Sigmoid colon (tissue), 7 donors: Measurements from ENCODE around the gene INTS2. TPM values are rescaled to one million over a fixed set of nuclear protein-coding genes. Genes with fewer than 3 reads are reported as not detected.
A peak's percentile ranks its signal among the peaks of the same experiment; 100 is the strongest.

ENCODE experiments used
- DNase-seq: peaks from one replicate; pipeline ENCODE4 v3.0.0-alpha.2; 2019
- H3K27ac ChIP-seq, 4 donors: fragments of 200-600 bp; sonication (generic); one replicate each; pipeline ENCODE4 v1.5.1; 2016 to 2019; ENCODE audit warnings: mild to moderate bottlenecking in 1 of 4
- H3K27me3 ChIP-seq, 3 donors: fragments of 200-600 bp; sonication (generic); one replicate each; pipeline ENCODE4 v1.5.1; 2019; ENCODE audit warnings: mild to moderate bottlenecking in 1 of 3
- H3K36me3 ChIP-seq, 4 donors: fragments of 200-600 bp; sonication (generic); one replicate each; pipeline ENCODE4 v1.5.1; 2016 to 2019
- H3K4me1 ChIP-seq, 4 donors: fragments of 200-600 bp; sonication (generic); one replicate each; pipeline ENCODE4 v1.5.1; 2017 to 2019
- H3K4me3 ChIP-seq, 4 donors: fragments of 200-600 bp; sonication (generic); one replicate each; pipeline ENCODE4 v1.5.1; 2017 to 2019; ENCODE audit warnings: mild to moderate bottlenecking in 2 of 4, moderate library complexity in 1 of 4
- H3K9me3 ChIP-seq, 4 donors: fragments of 200-600 bp in 3 of 4; sonication (generic) in 3 of 4; one replicate each; pipeline versions ENCODE4 v1.5.1 to v1.6.1; 2013 to 2019
- CTCF ChIP-seq, 4 experiments: fragments of 450-650 bp in 3 of 4; fragments of 200-600 bp in 1 of 4; IDR thresholded peaks; one replicate each; pipeline ENCODE4 v1.5.1; 2016 to 2019; ENCODE audit warnings: antibody characterized with exemption in 4 of 4, mild to moderate bottlenecking in 3 of 4, moderate library complexity in 2 of 4
- EP300 ChIP-seq, 4 donors: sonication (generic); formaldehyde crosslinking; IDR thresholded peaks; one replicate each; pipeline ENCODE4 v1.6.1; 2017; ENCODE audit warnings: antibody characterized with exemption in 4 of 4
- POLR2A ChIP-seq, 2 donors: fragments of 450-650 bp; IDR thresholded peaks; one replicate each; pipeline ENCODE4 v1.6.1; 2016; ENCODE audit warnings: antibody characterized with exemption in 2 of 2, mild to moderate bottlenecking in 2 of 2, moderate library complexity in 2 of 2
- POLR2AphosphoS5 ChIP-seq, 4 donors: sonication (generic); formaldehyde crosslinking; IDR thresholded peaks; one replicate each; pipeline ENCODE4 v1.6.1; 2017; ENCODE audit warnings: antibody characterized with exemption in 4 of 4
- WGBS, 2 donors: extraction: QIAGEN DNeasy Blood & Tissue Kit; methylation state at CpG; one replicate each; pipeline ENCODE4 v1.1.7; 2013; 5-methylcytosine and 5-hydroxymethylcytosine counted together
- intact Hi-C: fragments of 100-400 bp; cut with DNase I; formaldehyde crosslinking; loops from one replicate; pipeline ENCODE4 v1.15.1; 2023
- polyA plus RNA-seq, 3 donors: library from polyadenylated mRNA; stranded (reverse); fragments of 200-250 nt; gene quantifications; one replicate each; pipeline ENCODE4 v1.2.3, GENCODE V29; 2013
- total RNA-seq, 4 donors: library from RNA; depleted of rRNA; stranded (reverse); fragments of >200 nt; gene quantifications; one replicate each; pipeline ENCODE4 v1.1.0, GENCODE V29; 2016
- donor health status: healthy with polysubstance abuse.
- donor health status: Bipolar disorder and iron deficiency.
- donor health status: healthy.

Gene INTS2
- total and polyA plus RNA-seq, 7 donors: 0.60 to 15.3 (median 7.2) TPM

DNA sequence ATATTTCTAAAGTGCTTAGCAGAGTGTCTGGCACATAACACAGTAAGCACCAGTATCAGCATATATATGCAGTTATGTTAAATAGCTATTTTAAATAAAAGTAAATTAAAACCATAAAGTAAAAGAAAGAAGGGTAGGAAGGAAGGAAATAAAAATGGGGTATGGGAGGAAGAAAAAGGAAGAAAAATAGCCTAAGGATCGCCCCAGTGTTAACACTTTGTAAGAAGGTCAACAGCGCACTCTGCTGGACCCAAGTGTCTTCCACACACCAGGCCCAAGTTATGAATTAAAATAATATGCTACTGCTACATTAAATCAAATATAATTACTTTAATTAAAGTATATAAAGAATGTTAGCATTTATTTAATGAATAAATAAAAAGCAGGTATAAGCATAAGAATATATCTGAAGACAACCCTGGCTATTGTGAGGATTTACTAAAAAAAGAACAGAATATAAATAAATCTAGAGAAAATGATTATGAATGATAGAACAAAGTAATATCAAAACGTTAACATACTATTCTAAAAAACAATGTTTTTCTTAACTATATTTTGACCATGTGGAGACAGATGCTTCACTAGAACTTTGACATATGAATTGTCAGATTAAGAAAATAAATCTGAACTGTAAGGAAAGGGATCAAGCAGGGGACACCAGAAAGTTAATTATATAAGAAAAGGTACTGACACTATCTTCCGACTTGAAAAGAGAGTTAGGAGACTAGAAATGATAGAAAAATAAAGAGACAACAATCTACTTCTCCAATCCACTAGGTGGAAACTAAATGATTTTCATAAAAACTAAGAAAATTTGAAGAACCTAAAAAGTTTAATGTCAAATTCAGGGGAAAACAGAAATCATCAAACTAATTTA, 90.4 kb downstream of the INTS2 start:
- intact Hi-C loops: loop anchor here (5.0 kb wide), 1 partner anchor 425 kb away; no protein-coding TSS in a partner anchor
- TF ChIP-seq POLR2AphosphoS5 (IDR thresholded peaks at IDR 0.05) (no peak), CTCF (IDR thresholded peaks at IDR 0.05) (peak in 3 of 4 experiments; percentile 9 to 34 (median 33))
- H3K27ac ChIP-seq: no peak overlapping the region
- no peaks in the 10 kb centered on the region for H3K27me3 ChIP-seq
- H3K4me1 ChIP-seq: no peaks in the 10 kb centered on the region
- WGBS, 2 donors: 60 to 64% methylated on average over 4 of the region's 4 CpGs
- no peak overlapping the region for H3K4me3 ChIP-seq
- H3K9me3 ChIP-seq: no peaks in the 10 kb centered on the region
- no peak for DNase-seq
- no peaks in the 10 kb centered on the region for H3K36me3 ChIP-seq

DNA sequence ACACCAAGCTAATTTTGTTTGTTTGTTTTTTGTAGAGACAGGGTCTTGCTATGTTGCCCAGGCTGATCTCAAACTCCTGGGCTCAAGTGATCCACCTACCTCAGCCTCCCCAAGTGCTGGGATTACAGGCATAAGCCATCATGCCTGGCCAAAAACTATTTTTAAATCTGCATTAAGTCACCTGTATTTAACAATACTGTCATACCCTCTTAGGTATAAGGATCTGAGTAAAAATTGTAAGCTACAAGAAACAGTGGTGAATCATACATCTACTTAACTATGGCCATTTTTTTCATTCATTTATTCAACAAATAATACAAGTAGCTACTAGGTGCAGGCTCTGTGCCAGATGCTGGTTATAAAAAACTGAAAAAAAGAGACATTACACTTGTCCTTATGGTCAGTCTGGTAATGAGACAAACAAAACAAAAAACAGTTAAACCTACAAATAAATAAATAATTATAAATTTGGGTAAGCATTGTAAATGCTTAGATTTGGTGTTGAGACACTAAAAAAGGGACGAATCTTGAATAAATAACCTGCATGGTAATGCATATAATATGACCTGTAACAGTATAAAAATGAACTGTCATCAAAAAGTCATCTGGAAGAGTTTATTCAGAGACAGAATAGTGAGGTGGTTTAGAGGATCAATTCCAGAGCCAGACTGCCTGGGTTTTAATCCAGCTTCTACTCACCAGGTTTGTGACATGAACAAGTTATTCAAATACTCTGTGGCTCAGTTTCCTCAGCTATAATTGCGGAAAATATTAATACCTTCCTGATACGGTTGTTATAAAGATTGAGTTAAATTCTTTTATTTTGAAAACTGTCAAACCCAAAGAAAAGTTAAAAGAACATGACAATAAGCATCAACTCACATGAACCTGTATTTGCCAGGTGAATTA, 91.3 kb downstream of the INTS2 start:
- DNase-seq: no peak
- no peaks in the 10 kb centered on the region for H3K9me3 ChIP-seq
- TF ChIP-seq POLR2AphosphoS5 (IDR thresholded peaks at IDR 0.05) (no peak), POLR2A (IDR thresholded peaks at IDR 0.05) (no peak), CTCF (IDR thresholded peaks at IDR 0.05) (no peak), EP300 (IDR thresholded peaks at IDR 0.05) (no peak)
- H3K36me3 ChIP-seq: no peaks in the 10 kb centered on the region
- no peak overlapping the region for H3K27ac ChIP-seq
- H3K4me1 ChIP-seq: no peaks in the 10 kb centered on the region
- WGBS, 2 donors: 82 to 90% methylated on average over 3 of the region's 3 CpGs
- intact Hi-C loops: loop anchor here (5.0 kb wide), 1 partner anchor 424 kb away; no protein-coding TSS in a partner anchor
- no peak overlapping the region for H3K4me3 ChIP-seq
- H3K27me3 ChIP-seq: no peaks in the 10 kb centered on the region

DNA sequence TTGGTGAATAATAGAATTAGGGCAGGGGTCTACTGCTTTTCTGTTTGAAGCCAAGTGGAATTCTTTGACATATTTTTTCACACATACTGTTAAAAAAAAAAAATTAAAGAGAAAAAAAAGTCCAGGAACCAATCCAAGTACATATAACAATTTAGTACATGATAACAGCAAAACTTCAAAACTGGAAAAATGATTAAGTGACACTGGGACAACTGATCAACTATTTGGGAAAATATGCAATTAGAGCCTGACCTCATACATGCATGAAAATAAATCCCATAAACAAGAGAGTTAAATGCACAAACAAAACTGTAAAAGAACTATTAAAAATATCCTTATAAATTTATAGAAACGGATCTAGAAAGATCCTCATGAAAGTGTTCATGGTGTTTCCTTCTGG, 92.2 kb downstream of the INTS2 start:
- Histone ChIP-seq H3K27ac (no peak overlapping the region), H3K36me3 (no peaks in the 10 kb centered on the region), H3K9me3 (no peaks in the 10 kb centered on the region), H3K4me3 (no peak overlapping the region), H3K4me1 (no peaks in the 10 kb centered on the region), H3K27me3 (no peaks in the 10 kb centered on the region)
- intact Hi-C loops: loop anchor here (5.0 kb wide), 1 partner anchor 423 kb away; no protein-coding TSS in a partner anchor
- 92 to 93% methylated on average over 1 of the region's 1 CpG for WGBS, 2 donors
- TF ChIP-seq POLR2A (IDR thresholded peaks at IDR 0.05) (no peak), CTCF (IDR thresholded peaks at IDR 0.05) (no peak), EP300 (IDR thresholded peaks at IDR 0.05) (no peak), POLR2AphosphoS5 (IDR thresholded peaks at IDR 0.05) (no peak)
- no peak for DNase-seq

GRCh38 chr17:61834610-61835009, 93.2 kb downstream of the INTS2 start:
- intact Hi-C loops: loop anchor here (5.0 kb wide), 1 partner anchor 422 kb away; no protein-coding TSS in a partner anchor
- DNase-seq: no peak
- H3K9me3 ChIP-seq: no peaks in the 10 kb centered on the region
- H3K4me3 ChIP-seq: no peak overlapping the region
- WGBS, 2 donors: 97 to 98% methylated on average over 2 of the region's 2 CpGs
- H3K36me3 ChIP-seq: no peaks in the 10 kb centered on the region
- no peaks in the 10 kb centered on the region for H3K4me1 ChIP-seq
- no peak overlapping the region for H3K27ac ChIP-seq
- no peaks in the 10 kb centered on the region for H3K27me3 ChIP-seq
- TF ChIP-seq CTCF (IDR thresholded peaks at IDR 0.05) (no peak), POLR2AphosphoS5 (IDR thresholded peaks at IDR 0.05) (no peak), EP300 (IDR thresholded peaks at IDR 0.05) (no peak), POLR2A (IDR thresholded peaks at IDR 0.05) (no peak)
